ENCODE data around the gene ESR1. TPM values are rescaled to one million over a fixed set of nuclear protein-coding genes. Genes with fewer than 3 reads are reported as not detected.

ESR1 gene
- total and polyA plus RNA-seq, 2 experiments from 2014 or later: 1.6 to 5.1 TPM

DNA sequence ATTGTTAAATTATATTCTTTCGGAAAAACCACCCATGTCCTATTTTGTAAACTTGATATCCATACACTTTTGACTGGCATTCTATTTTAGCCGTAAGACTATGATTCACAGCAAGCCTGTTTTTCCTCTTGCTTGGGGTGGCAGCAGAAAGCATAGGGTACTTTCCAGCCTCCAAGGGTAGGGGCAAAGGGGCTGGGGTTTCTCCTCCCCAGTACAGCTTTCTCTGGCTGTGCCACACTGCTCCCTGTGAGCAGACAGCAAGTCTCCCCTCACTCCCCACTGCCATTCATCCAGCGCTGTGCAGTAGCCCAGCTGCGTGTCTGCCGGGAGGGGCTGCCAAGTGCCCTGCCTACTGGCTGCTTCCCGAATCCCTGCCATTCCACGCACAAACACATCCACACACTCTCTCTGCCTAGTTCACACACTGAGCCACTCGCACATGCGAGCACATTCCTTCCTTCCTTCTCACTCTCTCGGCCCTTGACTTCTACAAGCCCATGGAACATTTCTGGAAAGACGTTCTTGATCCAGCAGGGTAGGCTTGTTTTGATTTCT lies 2.1 kb upstream of the ESR1 start:
- H3K4me3 ChIP-seq: no peak overlapping the region
- DNase-seq (ENCODE audit: low read depth in 1 of 2, low spot score in 1 of 2): peak in 1 of 2 donors; percentile 5
- no peaks in the 10 kb centered on the region for H3K36me3 ChIP-seq
- H3K9me3 ChIP-seq (ENCODE audit: low read depth): no peaks in the 10 kb centered on the region
- no peak for TF ChIP-seq CTCF (IDR thresholded peaks at IDR 0.05; ENCODE audit: low read depth, low read length)
- H3K27me3 ChIP-seq: peaks cover 72% of the 10 kb centered on the region
- H3K27ac ChIP-seq: no peak overlapping the region
- H3K4me1 ChIP-seq (ENCODE audit: low read depth): peaks cover 12% of the 10 kb centered on the region

- Histone ChIP-seq H3K4me1 (ENCODE audit: low read depth) (peaks cover 12% of the 10 kb centered on the region), H3K27me3 (peaks cover 87% of the 10 kb centered on the region), H3K4me3 (peak overlapping the region; percentile 51), H3K27ac (no peak overlapping the region), H3K9me3 (ENCODE audit: low read depth) (no peaks in the 10 kb centered on the region), H3K36me3 (no peaks in the 10 kb centered on the region)
- no peak for TF ChIP-seq CTCF (IDR thresholded peaks at IDR 0.05; ENCODE audit: low read depth, low read length)
- DNase-seq (ENCODE audit: low read depth in 1 of 2, low spot score in 1 of 2): peak; percentile 28 to 41
Measured at GRCh38 chr6:151806757-151807512, 547 bp upstream of the ESR1 start.

DNA sequence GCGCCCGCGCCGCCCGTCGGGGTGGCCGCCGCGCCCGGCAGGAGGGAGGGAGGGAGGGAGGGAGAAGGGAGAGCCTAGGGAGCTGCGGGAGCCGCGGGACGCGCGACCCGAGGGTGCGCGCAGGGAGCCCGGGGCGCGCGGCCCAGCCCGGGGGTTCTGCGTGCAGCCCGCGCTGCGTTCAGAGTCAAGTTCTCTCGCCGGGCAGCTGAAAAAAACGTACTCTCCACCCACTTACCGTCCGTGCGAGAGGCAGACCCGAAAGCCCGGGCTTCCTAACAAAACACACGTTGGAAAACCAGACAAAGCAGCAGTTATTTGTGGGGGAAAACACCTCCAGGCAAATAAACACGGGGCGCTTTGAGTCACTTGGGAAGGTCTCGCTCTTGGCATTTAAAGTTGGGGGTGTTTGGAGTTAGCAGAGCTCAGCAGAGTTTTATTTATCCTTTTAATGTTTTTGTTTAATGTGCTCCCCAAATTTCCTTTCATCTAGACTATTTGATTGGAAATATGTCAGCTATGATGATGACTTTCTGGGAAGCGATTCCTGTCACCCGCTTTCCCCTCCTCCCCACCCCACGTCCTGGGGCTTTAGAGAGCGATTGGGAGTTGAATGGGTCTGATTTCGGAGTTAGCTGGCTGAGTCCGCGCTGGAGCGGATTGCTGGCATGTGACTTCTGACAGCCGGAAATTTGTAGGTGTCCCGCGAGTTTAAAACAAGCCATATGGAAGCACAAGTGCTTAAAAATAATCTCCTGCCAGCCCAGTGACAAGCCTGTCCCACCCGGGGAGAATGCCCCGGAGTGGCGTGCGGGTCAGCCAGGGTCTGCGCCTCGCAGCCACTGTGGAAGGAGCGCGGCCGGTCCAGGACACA lies 1.1 kb downstream of the ESR1 start:
- no peak for TF ChIP-seq CTCF (IDR thresholded peaks at IDR 0.05; ENCODE audit: low read depth, low read length)
- Histone ChIP-seq H3K9me3 (ENCODE audit: low read depth) (no peaks in the 10 kb centered on the region), H3K36me3 (no peaks in the 10 kb centered on the region), H3K4me3 (peak overlapping the region; percentile 51), H3K27me3 (peaks cover 98% of the 10 kb centered on the region), H3K4me1 (ENCODE audit: low read depth) (peaks cover 12% of the 10 kb centered on the region), H3K27ac (no peak overlapping the region)
- peak; percentile 9 to 42 for DNase-seq (ENCODE audit: low read depth in 1 of 2, low spot score in 1 of 2)

DNA sequence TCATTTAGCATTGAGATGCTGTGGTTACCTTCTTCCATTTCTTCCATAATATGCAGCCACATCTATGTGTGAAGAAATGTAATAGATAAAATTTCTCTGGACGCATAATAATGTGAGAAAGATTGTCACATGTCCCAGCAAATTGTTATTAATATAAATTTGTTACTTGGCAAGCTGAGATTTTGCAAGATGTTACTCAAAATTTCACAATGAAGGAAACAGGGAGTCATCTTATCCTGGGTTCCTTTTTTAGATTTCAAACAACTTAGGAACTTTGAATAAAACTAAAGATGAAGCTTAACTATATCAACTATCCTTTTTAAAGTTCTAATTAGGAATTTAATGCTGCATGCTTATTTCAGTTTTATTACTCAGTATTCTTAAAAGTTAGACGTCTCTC lies 3.6 kb downstream of the ESR1 start:
- H3K27me3 ChIP-seq: peaks cover 91% of the 10 kb centered on the region
- H3K4me1 ChIP-seq (ENCODE audit: low read depth): peaks cover 12% of the 10 kb centered on the region

More for the DNA sequence above, 3.6 kb downstream of the ESR1 start:
- no peak overlapping the region for H3K27ac ChIP-seq
- no peak for TF ChIP-seq CTCF (IDR thresholded peaks at IDR 0.05; ENCODE audit: low read depth, low read length)
- DNase-seq (ENCODE audit: low read depth in 1 of 2, low spot score in 1 of 2): no peak
- H3K4me3 ChIP-seq: no peak overlapping the region
- H3K9me3 ChIP-seq (ENCODE audit: low read depth): no peaks in the 10 kb centered on the region
- H3K36me3 ChIP-seq: no peaks in the 10 kb centered on the region
